Measurements from ENCODE around the gene MIS18BP1. TPM values are rescaled to one million over a fixed set of nuclear protein-coding genes. Genes with fewer than 3 reads are reported as not detected.

MIS18BP1 gene
- total RNA-seq, 1 donor: 31.0 TPM

- DNase-seq (ENCODE audit: low read depth in 2 of 3, low spot score in 2 of 3): peak in 1 of 3 donors; percentile 6
These were observed 96.9 kb downstream of the MIS18BP1 start for GRCh38 chr14:45156067-45156466.

Small RNA genes lying within 50 kb of the gene (small RNA-seq; reads per million reads assigned to genes)
- gene RNU6-552P: not detected

Other genes with a start within 250 kb of the MIS18BP1 start
- 51.7 TPM for gene PRPF39, start 169.1 kb downstream of the MIS18BP1 start, total RNA-seq
- 5.9 TPM for gene FKBP3, start 118.7 kb downstream of the MIS18BP1 start, total RNA-seq
- gene FANCM, start 117.3 kb downstream of the MIS18BP1 start, total RNA-seq: 8.6 TPM

Data from hematopoietic multipotent progenitor cell (in vitro differentiated cells).